PC-3 (cell line): ENCODE data around the gene UBE2H. TPM values are rescaled to one million over a fixed set of nuclear protein-coding genes. Genes with fewer than 3 reads are reported as not detected.

Experiments
- ATAC-seq: fragments of 200-7000 bp; cut with Tn5 transposase; 2 replicates; pipeline ENCODE4 v1.9.1; 2020; ENCODE audit warnings: mild to moderate bottlenecking, moderate library complexity
- BruUV-seq: library from RNA; stranded (reverse); fragments of 400-500 nt; replicated peaks from 2 replicates; lab custom pipeline; 2021; lab: Mats Ljungman, UMichigan
- CTCF ChIA-PET: fragments of 300-600 bp; sonication (Branson Sonifier 250); formaldehyde crosslinking; loops from one replicate; lab custom pipeline; 2022; ENCODE audit warnings: antibody characterized with exemption; lab: Charles Lee
- POLR2A ChIA-PET: fragments of 300-600 bp; sonication (Branson Sonifier 250); formaldehyde crosslinking; loops from one replicate; lab custom pipeline; 2022; ENCODE audit warnings: antibody characterized with exemption; ENCODE audit not compliant: unreplicated experiment; lab: Charles Lee
- DNase-seq: peaks from one replicate; pipeline ENCODE4 v3.0.0-alpha.2; 2015
- H2AFZ ChIP-seq: fragments of 300-600 bp; sonication (generic); 2 replicates; pipeline ENCODE4 v1.6.0; 2016; ENCODE audit warnings: antibody characterized with exemption, low read length
- H3F3A ChIP-seq: fragments of 300-600 bp; sonication (generic); one replicate; pipeline ENCODE4 v1.6.0; 2017; ENCODE audit warnings: antibody characterized with exemption, low read length, control low read depth, mild to moderate bottlenecking; ENCODE audit not compliant: unreplicated experiment
- H3K27ac ChIP-seq: fragments of 300-600 bp; sonication (generic); 2 replicates; pipeline ENCODE4 v1.5.1; 2016; ENCODE audit warnings: mild to moderate bottlenecking, low read length
- H3K27me3 ChIP-seq: fragments of 300-600 bp; sonication (generic); 2 replicates; pipeline ENCODE4 v1.6.1; 2016; ENCODE audit warnings: low read length, mixed read lengths
- H3K36me3 ChIP-seq: fragments of 300-600 bp; sonication (generic); 2 replicates; pipeline ENCODE4 v1.6.1; 2016; ENCODE audit warnings: low read depth, mixed run types, low read length, mixed read lengths
- H3K4me1 ChIP-seq: fragments of 300-600 bp; sonication (generic); 2 replicates; pipeline ENCODE4 v1.5.1; 2016; ENCODE audit warnings: low read length; ENCODE audit not compliant: insufficient read depth
- H3K4me2 ChIP-seq: fragments of 300-600 bp; sonication (generic); 2 replicates; pipeline ENCODE4 v1.6.0; 2016; ENCODE audit warnings: low read length
- H3K4me3 ChIP-seq: fragments of 300-600 bp; sonication (generic); 2 replicates; pipeline ENCODE4 v1.5.1; 2016; ENCODE audit warnings: mild to moderate bottlenecking, low read length, mixed read lengths
- H3K79me2 ChIP-seq: fragments of 300-600 bp; sonication (generic); 2 replicates; pipeline ENCODE4 v1.6.1; 2017; ENCODE audit warnings: low read length, mixed read lengths
- H3K9ac ChIP-seq: fragments of 300-600 bp; sonication (generic); 2 replicates; pipeline ENCODE4 v1.6.0; 2016; ENCODE audit warnings: mild to moderate bottlenecking, low read length
- H3K9me2 ChIP-seq: fragments of 300-600 bp; sonication (generic); replicated peaks from 2 replicates; pipeline ENCODE4 v1.6.1; 2016; ENCODE audit warnings: mixed run types, low read length, mixed read lengths
- H3K9me3 ChIP-seq: fragments of 300-600 bp; sonication (generic); 2 replicates; pipeline ENCODE4 v1.6.1; 2016; ENCODE audit warnings: low read length, mixed read lengths
- H4K20me1 ChIP-seq: fragments of 300-600 bp; sonication (generic); 2 replicates; pipeline ENCODE4 v1.6.1; 2016; ENCODE audit warnings: low read length, mixed read lengths
- EZH2 ChIP-seq: fragments of 300-600 bp; sonication (generic); IDR thresholded peaks from one replicate; pipeline ENCODE4 v1.6.1; 2017; ENCODE audit warnings: antibody characterized with exemption, mild to moderate bottlenecking, low read length; ENCODE audit not compliant: unreplicated experiment
- EZH2phosphoT487 ChIP-seq: fragments of 300-600 bp; sonication (generic); IDR thresholded peaks from 2 replicates; pipeline ENCODE4 v1.6.1; 2018; ENCODE audit warnings: mild to moderate bottlenecking, antibody characterized with exemption, low read length, borderline replicate concordance
- intact Hi-C: fragments of 100-400 bp; cut with micrococcal nuclease; formaldehyde crosslinking; loops from 2 replicates; pipeline ENCODE4 v1.9.0; 2023
- total RNA-seq: library from RNA; depleted of rRNA; stranded (reverse); fragments of >200 nt; gene quantifications from 2 replicates; pipeline ENCODE4 v1.2.3, GENCODE V29; 2014
- TF ChIP-seq, protein P1 (sequence below): fragments of 300-600 bp; sonication (generic); conservative IDR thresholded peaks from 2 replicates; pipeline ENCODE4 v1.5.1; 2017; ENCODE audit warnings: antibody characterized with exemption, low read depth, mild to moderate bottlenecking, low read length

The UBE2H gene
- total RNA-seq, 1 experiment from 2014 or later = 62.5 TPM

DNA sequence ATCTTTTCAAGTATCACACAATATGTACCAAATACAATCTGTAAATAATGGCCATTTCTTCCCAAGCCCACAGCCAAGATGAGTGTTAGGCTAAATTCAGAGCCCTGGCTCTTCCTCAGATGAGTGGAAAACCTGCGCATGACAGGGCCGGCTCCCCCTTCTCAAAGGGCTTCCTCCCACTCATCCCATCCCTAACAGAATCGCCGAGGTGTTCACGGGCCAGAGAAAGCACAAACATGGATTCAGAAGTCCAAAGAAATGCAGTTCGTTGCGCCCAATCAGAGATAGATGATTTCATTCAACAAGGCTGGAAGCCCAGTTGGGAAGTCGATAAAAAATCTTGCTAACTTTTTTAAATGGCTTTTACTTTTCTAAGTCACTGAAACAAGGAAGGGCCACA is 121.8 kb downstream of the UBE2H start:
- intact Hi-C loops = loop anchor here (1.0 to 2.0 kb wide), 4 partner anchors 14 to 179 kb away; no protein-coding TSS in a partner anchor
- Histone ChIP-seq H3K9me2 (no peaks in the 10 kb centered on the region), H3F3A (no peaks in the 10 kb centered on the region), H3K9me3 (no peaks in the 10 kb centered on the region), H3K27ac (peak overlapping the region; percentile 76), H3K4me3 (no peak overlapping the region), H2AFZ (no peak overlapping the region), H3K27me3 (no peaks in the 10 kb centered on the region), H3K4me2 (peak overlapping the region; percentile 84), H3K4me1 (peaks cover 33% of the 10 kb centered on the region), H4K20me1 (no peaks in the 10 kb centered on the region), H3K36me3 (no peaks in the 10 kb centered on the region), H3K9ac (peak overlapping the region; percentile 50; the same call in 1 of the 2 replicates), H3K79me2 (no peaks in the 10 kb centered on the region)
- ChIA-PET POLR2A (interaction anchor here (0.6 to 0.7 kb wide), 2 partner anchors 178 to 337 kb away, joined by 3 read pairs; no protein-coding TSS in a partner anchor), CTCF (interaction anchor here (0.5 to 0.9 kb wide), 3 partner anchors 66 to 178 kb away, joined by 3 to 10 read pairs (median 3); no protein-coding TSS in a partner anchor)
- DNase-seq (no peak), ATAC-seq (no peak)
- BruUV-seq = TSS peak; percentile 23
- TF ChIP-seq, protein P1, sequence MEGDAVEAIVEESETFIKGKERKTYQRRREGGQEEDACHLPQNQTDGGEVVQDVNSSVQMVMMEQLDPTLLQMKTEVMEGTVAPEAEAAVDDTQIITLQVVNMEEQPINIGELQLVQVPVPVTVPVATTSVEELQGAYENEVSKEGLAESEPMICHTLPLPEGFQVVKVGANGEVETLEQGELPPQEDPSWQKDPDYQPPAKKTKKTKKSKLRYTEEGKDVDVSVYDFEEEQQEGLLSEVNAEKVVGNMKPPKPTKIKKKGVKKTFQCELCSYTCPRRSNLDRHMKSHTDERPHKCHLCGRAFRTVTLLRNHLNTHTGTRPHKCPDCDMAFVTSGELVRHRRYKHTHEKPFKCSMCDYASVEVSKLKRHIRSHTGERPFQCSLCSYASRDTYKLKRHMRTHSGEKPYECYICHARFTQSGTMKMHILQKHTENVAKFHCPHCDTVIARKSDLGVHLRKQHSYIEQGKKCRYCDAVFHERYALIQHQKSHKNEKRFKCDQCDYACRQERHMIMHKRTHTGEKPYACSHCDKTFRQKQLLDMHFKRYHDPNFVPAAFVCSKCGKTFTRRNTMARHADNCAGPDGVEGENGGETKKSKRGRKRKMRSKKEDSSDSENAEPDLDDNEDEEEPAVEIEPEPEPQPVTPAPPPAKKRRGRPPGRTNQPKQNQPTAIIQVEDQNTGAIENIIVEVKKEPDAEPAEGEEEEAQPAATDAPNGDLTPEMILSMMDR = no peak
- TF ChIP-seq EZH2phosphoT487 (no peak), EZH2 (no peak)

DNA sequence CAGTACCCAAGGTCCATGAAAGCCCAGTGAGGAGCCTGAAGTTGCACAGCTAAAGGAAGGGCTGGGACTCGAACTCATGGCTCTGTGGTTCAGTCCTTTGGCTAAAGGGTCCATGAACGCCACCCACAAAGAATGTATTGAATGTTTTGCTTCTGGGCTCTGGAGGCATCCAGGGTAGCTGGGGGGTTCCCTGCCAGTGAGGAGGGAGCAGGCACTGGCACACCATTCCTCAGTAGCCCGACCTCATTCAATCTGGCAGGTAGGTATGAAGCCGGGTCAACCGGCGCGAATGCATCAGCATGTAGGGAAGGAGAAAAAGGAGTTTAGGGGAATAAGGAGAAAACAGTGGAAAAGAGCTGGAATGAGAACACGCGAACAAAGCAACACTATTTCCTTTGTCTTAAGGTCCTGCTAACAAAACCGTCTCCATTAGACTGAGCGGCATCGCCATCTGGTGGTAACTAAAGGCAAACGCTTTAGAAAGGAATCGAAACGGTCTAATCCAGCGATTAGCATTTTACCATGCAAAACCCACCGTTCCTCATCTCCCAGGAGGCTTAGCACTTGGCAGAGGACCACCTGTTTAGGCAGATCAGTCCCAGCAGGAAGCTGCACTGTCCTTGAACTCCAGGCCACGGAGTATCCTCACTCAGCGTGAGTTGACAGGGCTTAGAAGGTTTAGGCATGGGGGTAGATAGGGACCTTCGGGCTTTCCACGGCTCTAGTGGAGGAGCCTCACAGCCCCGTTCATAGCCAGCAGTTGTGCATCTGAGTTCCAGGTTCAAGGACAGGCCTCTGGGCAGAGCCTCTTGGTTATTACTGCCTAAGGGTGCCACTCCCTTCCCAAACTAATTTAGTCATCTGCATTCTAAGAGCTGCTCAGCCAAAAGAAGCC is 122.8 kb downstream of the UBE2H start:
- Histone ChIP-seq H3K36me3 (no peaks in the 10 kb centered on the region), H3K27ac (peak overlapping the region; percentile 76), H3K9me3 (no peaks in the 10 kb centered on the region), H2AFZ (peak overlapping the region; percentile 48), H3F3A (no peaks in the 10 kb centered on the region), H3K4me3 (peak overlapping the region; percentile 56), H3K79me2 (no peaks in the 10 kb centered on the region), H3K9ac (peak overlapping the region; percentile 50), H3K4me1 (peaks cover 34% of the 10 kb centered on the region), H4K20me1 (no peaks in the 10 kb centered on the region), H3K27me3 (no peaks in the 10 kb centered on the region), H3K9me2 (no peaks in the 10 kb centered on the region), H3K4me2 (peak overlapping the region; percentile 84)
- DNase-seq = peak; percentile 86
- ATAC-seq = peak; percentile 37
- TF ChIP-seq, protein P1 = peak; percentile 86
- TF ChIP-seq EZH2phosphoT487 = no peak
- no TSS peak for BruUV-seq
- POLR2A ChIA-PET = interaction anchor here (0.7 to 1.1 kb wide), 2 partner anchors 119 to 179 kb away, joined by 3 read pairs; no protein-coding TSS in a partner anchor
- intact Hi-C loops = loop anchor here (1.0 to 10.0 kb wide), 5 partner anchors 15 to 180 kb away; no protein-coding TSS in a partner anchor
- CTCF ChIA-PET = interaction anchor here (0.5 to 1.3 kb wide), 5 partner anchors 43 to 182 kb away, joined by 3 to 7 read pairs (median 3); no protein-coding TSS in a partner anchor
